ENCODE data around the gene PDE9A. TPM values are rescaled to one million over a fixed set of nuclear protein-coding genes. Genes with fewer than 3 reads are reported as not detected.

Gene PDE9A
- 10 to 100 TPM; 15.1 to 45.5 (median 24.9) TPM for total RNA-seq
- polyA plus RNA-seq: 10 to 100 TPM in 2 of 3 donors, 1 to 10 TPM in 1; 7.9 to 33.5 (median 18.2) TPM
- long read RNA-seq, donor 1, partial matches to known transcripts: 0 of 6 reads
- long read RNA-seq, donor 1, other reads (novel, unspliced or antisense): 0 of 6 reads
- long read RNA-seq, donor 2: 0 reads

- 1 to 2% (median 1%) methylated on average over 38 to 81 of the region's 91 CpGs for WGBS, 5 donors
- intact Hi-C loops (cut with DNase I; ENCODE audit: low total_unique reads): loop anchor here (5.0 kb wide), 1 partner anchor 164 kb away; no protein-coding TSS in a partner anchor
- no peak for TF ChIP-seq POLR2A (IDR thresholded peaks at IDR 0.05)
- peak in 1 of 3 donors; percentile 6 for TF ChIP-seq POLR2AphosphoS5 (IDR thresholded peaks at IDR 0.05)
- no peak for TF ChIP-seq CTCF (IDR thresholded peaks at IDR 0.05 in 8 of 11, conservative IDR thresholded peaks at IDR 0.05 in 3 of 11)
- DNase-seq: peak; percentile 76
- H3K4me1 ChIP-seq: peaks cover 16 to 62% (median 51%) of the 10 kb centered on the region in 6 donors
- peak within 1 kb of the TSS in 7 of 8 donors; percentile 35 to 81 (median 75) for H3K27ac ChIP-seq
- H3K9me3 ChIP-seq: no peaks in the 10 kb centered on the region
- H3K27me3 ChIP-seq (replicated peaks in 1 of 7): peaks cover 0 to 78% (median 21%) of the 10 kb centered on the region in 7 donors
- H3K4me3 ChIP-seq: peak within 1 kb of the TSS; percentile 43 to 79 (median 55)
- H3K36me3 ChIP-seq: no peaks in the 10 kb centered on the region
Observed at GRCh38 chr21:42653231-42654061, at the start of gene PDE9A. PDE9A (plus strand) TSS chr21:42653621; CDS start chr21:42653815, 194 bp downstream.

- no peak for DNase-seq
- peaks cover 0 to 52% (median 35%) of the 10 kb centered on the region in 8 donors for H3K9me3 ChIP-seq
- 69 to 83% (median 78%) methylated on average over 4 of the region's 4 CpGs for WGBS, 5 donors
Observed at GRCh38 chr21:42607102-42607501, 46.3 kb upstream of the PDE9A start.

GRCh38 chr21:42607525-42608102 is 45.8 kb upstream of the PDE9A start:
- Histone ChIP-seq H3K27ac (no peak overlapping the region), H3K27me3 (replicated peaks in 1 of 7) (peaks cover 0 to 4% (median 0%) of the 10 kb centered on the region in 7 donors), H3K36me3 (no peaks in the 10 kb centered on the region), H3K4me3 (no peak overlapping the region), H3K4me1 (no peaks in the 10 kb centered on the region), H3K9me3 (peaks cover 0 to 57% (median 40%) of the 10 kb centered on the region in 8 donors)
- WGBS, 5 donors: 78 to 88% (median 85%) methylated on average over 5 of the region's 5 CpGs
- intact Hi-C loops (cut with DNase I; ENCODE audit: low total_unique reads): no loop called here
- TF ChIP-seq CTCF (IDR thresholded peaks at IDR 0.05 in 8 of 11, conservative IDR thresholded peaks at IDR 0.05 in 3 of 11) (no peak), POLR2AphosphoS5 (IDR thresholded peaks at IDR 0.05) (no peak), POLR2A (IDR thresholded peaks at IDR 0.05) (no peak)
- no peak for DNase-seq

More at GRCh38 chr21:42607102-42607501, 46.3 kb upstream of the PDE9A start:
- no peak for TF ChIP-seq POLR2AphosphoS5 (IDR thresholded peaks at IDR 0.05)
- TF ChIP-seq POLR2A (IDR thresholded peaks at IDR 0.05): no peak
- TF ChIP-seq CTCF (IDR thresholded peaks at IDR 0.05 in 8 of 11, conservative IDR thresholded peaks at IDR 0.05 in 3 of 11): no peak
- no peak overlapping the region for H3K27ac ChIP-seq
- H3K4me1 ChIP-seq: no peaks in the 10 kb centered on the region
- no peaks in the 10 kb centered on the region for H3K36me3 ChIP-seq
- intact Hi-C loops (cut with DNase I; ENCODE audit: low total_unique reads): no loop called here
- H3K4me3 ChIP-seq: no peak overlapping the region
- peaks cover 0 to 4% (median 0%) of the 10 kb centered on the region in 7 donors for H3K27me3 ChIP-seq (replicated peaks in 1 of 7)

Data from spleen (tissue), 13 donors.